ENCODE data around the gene PREX1.

Gene PREX1

DNA sequence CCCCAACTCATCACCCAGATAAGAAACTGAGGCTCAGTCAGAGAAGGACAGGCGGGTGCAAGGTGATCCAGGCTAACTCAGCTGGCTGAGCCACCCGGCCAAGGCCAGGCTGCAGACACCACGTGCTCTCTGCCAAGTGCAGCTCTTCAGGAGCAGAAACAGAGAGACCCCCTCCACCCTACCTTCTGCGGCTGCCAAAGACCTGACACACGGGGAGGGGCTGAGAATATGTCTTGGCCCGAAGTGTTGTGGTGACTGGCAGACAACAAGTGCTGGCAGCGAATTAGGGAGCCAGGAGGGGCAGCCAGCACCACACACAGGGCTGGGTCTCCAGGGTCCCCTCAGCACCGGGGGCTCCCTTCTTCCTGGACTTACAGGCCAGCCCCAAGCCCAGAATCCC lies 22.5 kb downstream of the PREX1 start:
- no peak for DNase-seq (ENCODE audit: low read depth)
- TF ChIP-seq, protein P1, sequence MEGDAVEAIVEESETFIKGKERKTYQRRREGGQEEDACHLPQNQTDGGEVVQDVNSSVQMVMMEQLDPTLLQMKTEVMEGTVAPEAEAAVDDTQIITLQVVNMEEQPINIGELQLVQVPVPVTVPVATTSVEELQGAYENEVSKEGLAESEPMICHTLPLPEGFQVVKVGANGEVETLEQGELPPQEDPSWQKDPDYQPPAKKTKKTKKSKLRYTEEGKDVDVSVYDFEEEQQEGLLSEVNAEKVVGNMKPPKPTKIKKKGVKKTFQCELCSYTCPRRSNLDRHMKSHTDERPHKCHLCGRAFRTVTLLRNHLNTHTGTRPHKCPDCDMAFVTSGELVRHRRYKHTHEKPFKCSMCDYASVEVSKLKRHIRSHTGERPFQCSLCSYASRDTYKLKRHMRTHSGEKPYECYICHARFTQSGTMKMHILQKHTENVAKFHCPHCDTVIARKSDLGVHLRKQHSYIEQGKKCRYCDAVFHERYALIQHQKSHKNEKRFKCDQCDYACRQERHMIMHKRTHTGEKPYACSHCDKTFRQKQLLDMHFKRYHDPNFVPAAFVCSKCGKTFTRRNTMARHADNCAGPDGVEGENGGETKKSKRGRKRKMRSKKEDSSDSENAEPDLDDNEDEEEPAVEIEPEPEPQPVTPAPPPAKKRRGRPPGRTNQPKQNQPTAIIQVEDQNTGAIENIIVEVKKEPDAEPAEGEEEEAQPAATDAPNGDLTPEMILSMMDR (conservative IDR thresholded peaks at IDR 0.05; ENCODE audit: low read length) = no peak
- H3K4me3 ChIP-seq (ENCODE audit: low read length) = no peak overlapping the region

DNA sequence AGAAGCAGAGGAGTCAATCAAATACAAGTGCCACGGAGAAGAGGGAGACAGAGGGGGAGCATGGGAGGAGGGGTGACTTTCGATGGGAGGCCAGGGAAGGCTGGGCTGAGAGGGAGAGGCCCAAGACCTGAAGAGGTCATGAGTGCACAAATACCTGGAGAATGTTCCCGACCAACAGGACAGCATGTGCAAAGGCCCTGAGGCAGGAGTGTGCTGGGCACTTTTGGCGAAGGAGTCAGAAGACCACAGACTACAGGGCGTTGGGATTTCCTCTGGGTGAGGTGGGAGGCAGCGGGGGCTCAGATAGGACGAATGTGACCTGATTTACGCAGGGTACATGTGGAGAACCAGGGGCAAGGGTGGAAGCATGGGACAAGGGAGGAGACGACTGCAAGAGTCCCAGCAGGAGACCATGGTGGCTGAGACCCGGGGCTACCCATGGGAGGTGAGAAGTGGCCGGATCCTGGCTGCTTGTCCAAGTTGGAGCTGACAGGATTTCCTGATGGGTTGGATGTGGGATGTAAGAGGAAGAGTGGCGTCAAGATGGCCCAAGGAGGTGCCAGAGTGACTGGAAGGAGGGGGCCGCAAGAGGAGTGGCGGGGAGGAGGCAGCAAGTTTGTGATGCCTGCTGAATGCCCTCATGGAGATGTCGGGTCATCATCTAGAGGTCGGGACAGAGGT lies 23.4 kb downstream of the PREX1 start:
- H3K4me3 ChIP-seq (ENCODE audit: low read length) = no peak overlapping the region
- DNase-seq (ENCODE audit: low read depth) = no peak
- TF ChIP-seq, protein P1 (conservative IDR thresholded peaks at IDR 0.05; ENCODE audit: low read length) = no peak

DNA sequence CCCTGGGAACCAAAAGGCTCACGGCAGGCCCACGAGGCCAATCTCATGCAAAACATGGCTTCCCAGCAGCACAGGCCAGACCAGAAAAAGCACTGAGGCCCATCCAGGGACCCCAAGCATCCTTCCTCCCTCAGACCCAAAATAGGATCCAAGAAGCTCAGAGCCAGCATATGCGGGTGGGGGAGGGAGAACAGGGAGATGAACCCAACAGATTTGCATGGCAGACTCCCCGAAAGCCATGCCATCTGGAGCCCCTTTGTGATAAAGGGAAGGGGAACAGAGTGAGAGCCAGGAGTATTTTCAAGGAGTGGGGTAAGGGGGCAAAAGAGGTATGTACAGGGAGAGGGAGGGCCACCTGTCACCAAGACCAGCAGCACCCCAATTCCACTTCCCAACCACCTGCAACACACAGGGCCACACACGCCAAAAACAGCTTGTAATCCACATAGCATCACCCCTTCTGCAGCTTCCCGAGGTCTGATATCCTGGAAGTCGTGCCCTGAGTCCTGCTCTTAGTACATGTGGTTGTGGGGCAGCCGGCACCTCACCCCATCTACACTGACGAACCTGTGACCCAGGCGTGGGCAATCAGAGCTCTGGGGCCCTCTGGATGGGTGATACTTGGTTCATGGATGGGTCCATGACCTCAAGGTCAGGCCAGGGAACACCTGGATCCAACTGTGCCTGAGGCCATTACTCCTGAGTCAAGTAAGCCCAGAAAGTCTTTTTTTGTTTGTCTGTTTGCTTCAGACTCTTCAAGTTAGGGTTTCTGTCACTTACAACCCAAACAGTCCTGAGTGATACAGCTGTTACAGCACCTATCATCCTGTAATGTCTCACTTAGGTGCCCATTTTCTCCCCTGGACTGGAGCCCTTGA lies 24.4 kb downstream of the PREX1 start:
- no peak overlapping the region for H3K4me3 ChIP-seq (ENCODE audit: low read length)
- DNase-seq (ENCODE audit: low read depth) = no peak
- TF ChIP-seq, protein P1 (conservative IDR thresholded peaks at IDR 0.05; ENCODE audit: low read length) = no peak

DNA sequence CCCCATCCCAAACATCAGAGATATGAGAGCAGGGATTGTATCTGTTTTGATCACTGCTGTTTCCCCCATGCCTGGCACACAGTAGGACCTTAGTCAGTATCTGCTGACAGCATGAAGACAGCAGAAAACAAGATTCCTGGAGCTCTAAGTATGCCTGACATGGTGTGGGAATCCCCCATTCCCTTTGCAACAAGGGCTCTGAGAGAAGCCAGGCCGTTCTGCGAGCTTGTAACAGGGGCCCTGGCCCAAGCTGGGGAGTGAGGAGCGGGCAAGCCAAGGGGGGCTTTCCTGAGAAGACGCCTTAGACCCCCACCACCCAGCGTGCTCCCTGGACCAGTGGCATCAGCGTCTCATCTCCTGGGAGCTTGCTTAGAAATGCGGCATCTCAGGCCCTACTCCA lies 25.2 kb downstream of the PREX1 start:
- TF ChIP-seq, protein P1 (conservative IDR thresholded peaks at IDR 0.05; ENCODE audit: low read length) = no peak
- no peak overlapping the region for H3K4me3 ChIP-seq (ENCODE audit: low read length)
- DNase-seq (ENCODE audit: low read depth) = no peak

DNA sequence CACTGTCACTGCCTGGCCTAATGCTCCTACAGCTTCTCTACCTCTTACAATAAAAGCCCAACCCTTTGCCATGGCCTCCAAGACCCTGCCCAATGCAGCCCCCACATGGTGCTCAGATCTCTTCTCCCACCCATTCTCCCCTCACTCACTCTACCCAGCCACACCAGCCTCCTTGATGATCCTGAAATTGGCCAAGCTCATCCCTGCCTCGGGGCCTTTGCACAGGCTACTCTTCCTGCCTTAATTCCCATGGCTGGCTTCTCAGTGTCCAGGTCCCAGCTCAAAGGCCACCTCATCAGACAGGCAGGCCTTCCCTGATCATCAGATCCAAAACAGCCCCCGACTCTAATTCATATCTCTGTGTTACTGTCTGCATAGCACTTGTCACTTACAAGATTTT lies 25.6 kb downstream of the PREX1 start:
- TF ChIP-seq, protein P1 (conservative IDR thresholded peaks at IDR 0.05; ENCODE audit: low read length) = no peak
- H3K4me3 ChIP-seq (ENCODE audit: low read length) = no peak overlapping the region

DNA sequence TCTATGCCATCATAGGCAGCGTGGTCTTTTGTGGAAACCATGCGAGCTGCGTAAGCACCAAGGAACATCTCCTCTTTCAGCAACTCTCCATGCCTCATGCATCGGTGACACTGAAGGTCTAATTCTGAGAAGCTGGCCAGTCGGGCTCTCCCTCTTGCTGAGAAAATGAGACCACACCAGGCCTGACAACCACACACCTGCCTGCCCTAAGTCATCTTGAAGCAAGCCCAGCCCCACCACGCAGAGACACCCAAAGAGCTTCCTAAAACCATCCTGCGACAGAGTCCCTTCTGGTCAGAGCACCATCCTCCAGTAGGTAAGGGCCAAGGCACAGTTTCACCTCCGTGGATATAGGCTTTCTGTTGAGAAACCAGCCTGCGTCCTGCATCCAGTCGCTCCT lies 26.6 kb downstream of the PREX1 start:
- TF ChIP-seq, protein P1 (conservative IDR thresholded peaks at IDR 0.05; ENCODE audit: low read length) = no peak
- no peak for DNase-seq (ENCODE audit: low read depth)
- no peak overlapping the region for H3K4me3 ChIP-seq (ENCODE audit: low read length)

More for the DNA sequence above, 25.6 kb downstream of the PREX1 start:
- no peak for DNase-seq (ENCODE audit: low read depth)

DNA sequence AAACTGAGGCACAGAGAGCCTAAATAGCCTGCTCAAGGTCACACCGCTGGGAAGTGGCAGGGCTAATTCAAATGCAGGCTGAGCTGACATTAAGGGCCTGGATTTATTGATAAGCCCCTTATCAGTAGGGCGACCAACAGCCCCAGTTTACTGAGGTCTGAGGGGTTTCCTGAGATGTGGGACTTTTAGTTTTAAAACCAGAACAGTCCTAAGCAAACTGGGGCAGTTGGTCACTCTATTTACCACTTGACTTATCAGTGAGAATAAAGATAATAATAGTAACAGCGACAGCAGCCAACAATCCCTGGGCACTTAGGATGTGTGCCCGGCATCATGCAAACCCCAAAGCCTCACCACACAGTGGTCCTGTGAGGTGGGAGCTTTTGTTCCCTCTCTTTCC lies 27.6 kb downstream of the PREX1 start:
- no peak for DNase-seq (ENCODE audit: low read depth)
- TF ChIP-seq, protein P1 (conservative IDR thresholded peaks at IDR 0.05; ENCODE audit: low read length) = no peak
- no peak overlapping the region for H3K4me3 ChIP-seq (ENCODE audit: low read length)

Data from AG10803 (cell line).